H1 (cell line): ENCODE results near the gene SCO2. TPM values are rescaled to one million over a fixed set of nuclear protein-coding genes. Genes with fewer than 3 reads are reported as not detected.

ENCODE experiments used
- BACH1 ChIP-seq: IDR thresholded peaks from 2 replicates; pipeline ENCODE4 v1.6.1; 2012; ENCODE audit warnings: low read length, improper control_type of control experiment
- CBX5 ChIP-seq: fragments of 300-800, 300-1000 bp; sonication (generic); IDR thresholded peaks from 2 replicates; pipeline ENCODE4 v1.7.1; 2016; ENCODE audit warnings: antibody characterized with exemption, low read length, low read depth
- CEBPB ChIP-seq: IDR thresholded peaks from 2 replicates; pipeline ENCODE4 v1.6.1; 2012; ENCODE audit warnings: low read depth, low read length
- RBBP5 ChIP-seq: IDR thresholded peaks from 2 replicates; pipeline ENCODE4 v1.7.1; 2012; ENCODE audit warnings: low read depth, mild to moderate bottlenecking, inconsistent platforms, low read length, moderate library complexity, borderline replicate concordance
- polyA plus RNA-seq, 7 experiments: library from polyadenylated mRNA; depleted of rRNA in 3 of 7; stranded (reverse) in 5 of 7; unstranded in 2 of 7; fragments of >200 nt in 5 of 7; fragments of 200-250 nt in 2 of 7; gene quantifications; 1 replicate in 5 of 7; 2 replicates in 1 of 7; 4 replicates in 1 of 7; pipeline versions ENCODE4 v1.2.1 to v1.2.3, GENCODE V29; 2011 to 2013; ENCODE audit warnings: missing spikeins in 2 of 7, mixed read lengths in 2 of 7
- total RNA-seq: library from RNA; stranded (reverse); fragmentation: NEBNext Ultra II Directional; extraction: Animal tissue kit (Norgen Biotek cat#: 25700); gene quantifications from 2 replicates; pipeline ENCODE4 v1.2.1, GENCODE V29; 2021

SCO2 gene
- total and polyA plus RNA-seq, 2 of the 8 experiments (the other 6 are each of a cell fraction or from before 2014, with no cell fraction given) = 2.0 TPM; not detected in 1

DNA sequence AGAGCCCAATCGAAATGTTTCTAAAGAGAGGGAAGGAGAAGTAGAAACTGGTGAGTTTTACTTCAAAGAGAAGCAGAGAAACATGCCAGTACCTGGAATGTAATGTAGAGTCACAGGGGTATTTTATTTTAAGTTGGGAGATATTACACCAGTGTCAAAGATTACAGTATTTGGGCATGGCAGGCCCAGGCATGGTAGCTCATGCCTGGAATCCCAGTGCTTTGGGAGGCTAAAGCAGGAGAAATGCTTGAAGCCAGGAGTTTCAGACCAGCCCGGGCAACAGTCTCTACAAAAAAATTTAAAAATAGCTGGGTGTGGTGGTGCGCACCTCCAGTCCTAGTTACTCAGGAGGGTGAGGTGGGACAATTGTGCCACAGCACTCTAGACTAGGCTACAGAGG lies 34.6 kb upstream of the SCO2 start (continued):
- TF ChIP-seq BACH1 (no peak), CEBPB (no peak), RBBP5 (no peak), CBX5 (no peak)
